ENCODE results near the gene RNF114.

GRCh38 chr20:49907405-49908257 is 28.6 kb upstream of the RNF114 start:
- no peak for TF ChIP-seq POLR2A (IDR thresholded peaks at IDR 0.05)
- no peak for TF ChIP-seq CTCF (IDR thresholded peaks at IDR 0.05)

Measured in thyroid gland (tissue), 4 donors.